ENCODE results near the gene NAP1L4.
"Not testable (repeated sequence)": the region's sequence is repeated elsewhere in the genome, so short reads cannot be mapped to it uniquely, and the experiment has no call there.

Gene NAP1L4

GRCh38 chr11:2910401-2910955 is 81.7 kb downstream of the NAP1L4 start:
- Histone ChIP-seq H3K27me3 (replicated peaks) (no peaks in the 10 kb centered on the region), H3K36me3 (replicated peaks) (no peaks in the 10 kb centered on the region), H3K4me3 (ENCODE audit: low read depth, low read length) (no peak overlapping the region), H3K27ac (no peak overlapping the region)
- no peak for TF ChIP-seq CTCF (IDR thresholded peaks at IDR 0.05; ENCODE audit: low read depth, low read length, missing control alignments)
- no peak for DNase-seq
- in situ Hi-C loops (cut with HindIII; ENCODE audit: low pct_ligation_motif_present, low sequenced_read_pairs): no loop called here

- in situ Hi-C loops (cut with HindIII; ENCODE audit: low pct_ligation_motif_present, low sequenced_read_pairs): no loop called here
- no peak for TF ChIP-seq CTCF (IDR thresholded peaks at IDR 0.05; ENCODE audit: low read depth, low read length, missing control alignments)
- no peaks in the 10 kb centered on the region for H3K27me3 ChIP-seq (replicated peaks)
- no peak overlapping the region for H3K27ac ChIP-seq
- no peaks in the 10 kb centered on the region for H3K36me3 ChIP-seq (replicated peaks)
- no peak for DNase-seq
- no peak overlapping the region for H3K4me3 ChIP-seq (ENCODE audit: low read depth, low read length)
Measured at GRCh38 chr11:2909133-2909902, 82.8 kb downstream of the NAP1L4 start.

GRCh38 chr11:2908130-2908529 is 84.0 kb downstream of the NAP1L4 start:
- in situ Hi-C loops (cut with HindIII; ENCODE audit: low pct_ligation_motif_present, low sequenced_read_pairs): no loop called here
- Histone ChIP-seq H3K36me3 (replicated peaks) (no peaks in the 10 kb centered on the region), H3K27me3 (replicated peaks) (no peaks in the 10 kb centered on the region), H3K4me3 (ENCODE audit: low read depth, low read length) (no peak overlapping the region), H3K27ac (no peak overlapping the region)
- DNase-seq: no peak
- no peak for TF ChIP-seq CTCF (IDR thresholded peaks at IDR 0.05; ENCODE audit: low read depth, low read length, missing control alignments)

- not testable (repeated sequence) for H3K27ac ChIP-seq
Measured at GRCh38 chr11:2905299-2905698, 86.8 kb downstream of the NAP1L4 start.

GRCh38 chr11:2904153-2905052 is 87.7 kb downstream of the NAP1L4 start:
- no peaks in the 10 kb centered on the region for H3K27me3 ChIP-seq (replicated peaks)
- H3K4me3 ChIP-seq (ENCODE audit: low read depth, low read length): no peak overlapping the region
- in situ Hi-C loops (cut with HindIII; ENCODE audit: low pct_ligation_motif_present, low sequenced_read_pairs): no loop called here
- H3K36me3 ChIP-seq (replicated peaks): no peaks in the 10 kb centered on the region
- no peak for TF ChIP-seq CTCF (IDR thresholded peaks at IDR 0.05; ENCODE audit: low read depth, low read length, missing control alignments)
- no peak for DNase-seq
- H3K27ac ChIP-seq: no peak overlapping the region

More at GRCh38 chr11:2905299-2905698, 86.8 kb downstream of the NAP1L4 start:
- DNase-seq; H3K36me3 ChIP-seq (replicated peaks); in situ Hi-C loops (cut with HindIII; ENCODE audit: low pct_ligation_motif_present, low sequenced_read_pairs); H3K27me3 ChIP-seq (replicated peaks); H3K4me3 ChIP-seq (ENCODE audit: low read depth, low read length): not testable (repeated sequence)

GRCh38 chr11:2903672-2904011 is 88.5 kb downstream of the NAP1L4 start:
- no peak overlapping the region for H3K4me3 ChIP-seq (ENCODE audit: low read depth, low read length)
- H3K27ac ChIP-seq: no peak overlapping the region
- in situ Hi-C loops (cut with HindIII; ENCODE audit: low pct_ligation_motif_present, low sequenced_read_pairs): no loop called here

More at GRCh38 chr11:2903672-2904011, 88.5 kb downstream of the NAP1L4 start:
- Histone ChIP-seq H3K36me3 (replicated peaks) (no peaks in the 10 kb centered on the region), H3K27me3 (replicated peaks) (no peaks in the 10 kb centered on the region)
- DNase-seq: no peak
- no peak for TF ChIP-seq CTCF (IDR thresholded peaks at IDR 0.05; ENCODE audit: low read depth, low read length, missing control alignments)
